MM.1S (cell line): ENCODE data around the gene ERMN.

Experiments used
- CTCF ChIP-seq: fragments of 300-600 bp; sonication (generic); IDR thresholded peaks from 2 replicates; pipeline ENCODE4 v1.5.1; 2016; ENCODE audit warnings: antibody characterized with exemption, low read length, mixed read lengths
- EZH2 ChIP-seq: fragments of 300-600 bp; sonication (generic); optimal IDR thresholded peaks from 2 replicates; pipeline ENCODE3; 2017; ENCODE audit warnings: low read depth, mild to moderate bottlenecking, antibody characterized with exemption, low read length, mixed read lengths
- EZH2phosphoT487 ChIP-seq: fragments of 300-600 bp; sonication (generic); IDR thresholded peaks from 2 replicates; pipeline ENCODE4 v1.6.1; 2018; ENCODE audit warnings: antibody characterized with exemption, low read length

DNA sequence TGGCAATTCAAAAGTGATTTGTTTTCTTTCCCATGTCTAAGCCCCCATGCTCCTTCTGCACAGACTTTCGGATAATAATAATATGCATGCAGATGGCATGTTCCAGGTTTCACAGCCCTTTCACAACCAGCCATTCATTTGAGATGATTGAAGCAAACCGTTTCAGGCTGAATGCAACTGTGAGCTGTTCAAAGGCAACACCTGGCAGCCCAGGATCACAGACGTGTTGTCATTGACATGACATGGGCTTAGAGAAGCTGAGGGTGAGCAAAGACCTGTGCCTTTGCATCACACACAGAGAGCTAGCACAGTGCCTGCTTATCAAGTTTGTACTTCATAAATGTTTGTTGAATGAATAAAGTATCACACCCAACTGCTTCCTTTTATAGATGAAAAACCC is 12.4 kb upstream of the ERMN start:
- TF ChIP-seq CTCF: no peak
- TF ChIP-seq EZH2: no peak
- TF ChIP-seq EZH2phosphoT487: no peak
